GM19193 (cell line): ENCODE results near the gene STRADA.

ENCODE experiments used
- POLR2A ChIP-seq: IDR thresholded peaks from 4 replicates; pipeline ENCODE4 v1.6.1; 2011; ENCODE audit not compliant: insufficient read depth, insufficient read length; ENCODE audit errors: extremely low read depth

Gene STRADA, protein sequence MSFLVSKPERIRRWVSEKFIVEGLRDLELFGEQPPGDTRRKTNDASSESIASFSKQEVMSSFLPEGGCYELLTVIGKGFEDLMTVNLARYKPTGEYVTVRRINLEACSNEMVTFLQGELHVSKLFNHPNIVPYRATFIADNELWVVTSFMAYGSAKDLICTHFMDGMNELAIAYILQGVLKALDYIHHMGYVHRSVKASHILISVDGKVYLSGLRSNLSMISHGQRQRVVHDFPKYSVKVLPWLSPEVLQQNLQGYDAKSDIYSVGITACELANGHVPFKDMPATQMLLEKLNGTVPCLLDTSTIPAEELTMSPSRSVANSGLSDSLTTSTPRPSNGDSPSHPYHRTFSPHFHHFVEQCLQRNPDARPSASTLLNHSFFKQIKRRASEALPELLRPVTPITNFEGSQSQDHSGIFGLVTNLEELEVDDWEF

DNA sequence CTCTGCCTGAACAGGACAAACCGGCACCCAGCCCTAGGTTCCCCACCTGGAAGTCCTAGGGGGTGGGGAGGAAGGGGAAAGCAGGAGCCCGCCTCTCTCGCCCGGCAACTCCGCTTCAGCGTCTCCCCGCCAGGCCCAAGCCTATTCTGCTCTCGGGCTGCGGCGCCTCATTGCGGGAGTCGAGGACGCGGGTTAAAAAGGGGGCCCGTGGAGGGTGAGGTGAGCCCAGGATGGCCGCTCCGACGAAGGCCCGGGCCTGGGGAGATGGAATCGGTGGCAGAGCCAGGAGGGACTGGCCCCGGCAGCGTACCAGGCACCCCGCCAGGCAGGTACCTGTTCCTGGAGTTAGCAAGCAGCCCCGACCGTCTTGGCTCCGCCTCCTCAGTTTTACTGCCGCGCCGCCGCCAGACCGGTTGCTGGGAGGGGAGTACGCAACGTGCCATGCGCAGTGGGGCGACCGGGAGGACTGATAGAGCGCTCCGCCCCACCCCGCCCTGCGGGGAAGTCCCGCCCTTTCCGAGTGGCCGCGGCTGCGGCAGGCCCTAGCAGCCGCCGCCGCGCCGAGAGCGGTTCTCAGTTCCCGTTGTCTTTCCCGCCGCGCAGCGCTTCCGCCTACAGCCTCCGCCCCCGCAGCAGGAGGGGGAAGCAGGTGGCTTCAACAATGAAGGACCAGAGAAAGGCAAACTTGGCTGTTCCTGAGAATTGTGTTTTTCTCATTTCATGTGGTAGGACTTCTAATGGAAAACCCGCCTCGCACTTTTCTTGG, at the start of gene STRADA:
Gene STRADA, minus strand, starts transcription at position 392 of the 766 bp plus-strand sequence. CDS start 13,430 bp downstream, outside the sequence.
- peak; percentile 95 for TF ChIP-seq POLR2A

DNA sequence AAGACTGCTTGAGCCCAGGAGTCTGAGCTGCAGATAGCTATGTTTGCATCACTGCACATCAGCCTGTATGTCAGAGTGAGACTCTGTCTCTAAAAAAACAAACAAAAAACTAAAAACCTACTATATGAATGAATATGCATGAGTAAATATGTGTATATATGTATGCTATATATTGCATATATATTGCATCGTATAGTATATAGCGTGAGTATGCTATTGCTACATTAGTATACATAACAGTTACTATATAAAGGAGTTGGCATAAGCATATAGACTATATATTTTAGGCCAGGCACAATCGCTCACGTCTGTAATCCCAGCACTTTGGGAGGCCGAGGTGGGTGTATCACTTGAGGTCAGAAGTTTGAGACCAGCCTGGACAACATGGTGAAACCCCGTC, 48.5 kb upstream of the STRADA start:
- TF ChIP-seq POLR2A, result no peak

DNA sequence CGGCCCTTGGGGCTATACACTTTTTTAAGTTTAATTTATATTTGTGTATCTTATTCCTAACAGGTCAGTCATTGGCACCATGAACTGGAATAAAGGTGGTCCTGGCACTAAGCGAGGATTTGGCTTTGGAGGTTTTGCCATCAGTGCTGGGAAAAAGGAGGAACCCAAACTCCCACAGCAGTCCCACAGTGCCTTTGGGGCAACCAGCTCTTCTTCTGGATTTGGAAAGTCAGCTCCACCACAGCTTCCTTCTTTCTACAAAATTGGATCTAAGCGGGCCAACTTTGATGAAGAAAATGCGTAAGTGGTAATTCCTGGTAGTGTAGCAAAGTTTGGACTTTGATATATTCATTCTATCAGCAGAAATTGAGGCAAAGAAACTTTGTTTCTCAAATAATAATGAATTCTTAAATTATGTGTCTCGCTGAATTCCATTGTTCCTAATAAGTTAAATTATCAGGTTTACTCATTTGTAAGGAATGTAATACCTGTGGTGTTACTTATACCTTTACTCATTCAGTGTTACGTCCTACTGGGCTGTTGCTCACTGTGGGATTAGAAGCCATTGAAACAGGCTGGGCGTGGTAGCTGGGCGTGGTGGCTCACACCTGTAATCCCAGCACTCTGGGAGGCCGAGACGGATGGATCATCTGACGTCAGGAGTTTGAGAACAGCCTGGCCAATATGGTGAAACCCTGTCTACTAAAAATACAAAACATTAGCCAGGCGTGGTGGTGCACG, 45.5 kb upstream of the STRADA start:
- TF ChIP-seq POLR2A, result no peak

DNA sequence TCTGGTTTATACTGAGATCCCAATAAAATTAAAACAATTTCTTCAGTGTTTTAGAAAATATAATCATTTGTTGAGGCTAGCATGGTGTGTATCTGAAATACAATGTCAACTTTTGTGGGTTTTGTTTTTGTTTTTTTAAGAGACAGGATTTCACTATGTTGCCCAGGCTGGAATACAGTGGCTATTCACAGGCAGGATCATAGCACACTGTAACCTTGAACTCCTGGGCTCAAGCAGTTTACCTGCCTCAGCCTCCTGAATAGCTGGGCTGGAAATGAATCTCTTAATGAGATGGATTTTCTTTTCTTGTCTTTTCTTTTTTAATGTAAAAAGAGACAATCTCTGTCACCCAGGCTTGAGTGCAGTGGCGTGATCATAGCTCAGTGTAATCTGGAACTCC, 44.5 kb upstream of the STRADA start:
- TF ChIP-seq POLR2A, result no peak

DNA sequence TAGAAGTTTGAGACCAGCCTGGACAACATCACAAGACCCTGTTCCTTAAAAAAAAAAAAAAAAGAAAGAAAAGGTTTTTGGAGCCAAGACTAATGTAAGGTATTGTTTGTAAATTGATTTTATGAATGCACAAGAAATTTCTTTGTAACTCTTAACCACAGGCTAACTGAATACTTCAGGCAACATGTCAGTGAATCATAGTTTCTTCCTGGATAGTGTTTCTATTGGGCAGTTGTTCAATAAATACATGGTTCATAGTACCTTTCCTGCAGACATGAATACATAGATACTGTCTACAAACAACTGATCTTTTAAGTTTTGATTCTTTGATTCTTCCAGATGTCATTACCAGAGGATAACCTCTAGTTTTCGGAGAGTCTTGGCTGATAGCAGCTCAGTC, 44.0 kb upstream of the STRADA start:
- TF ChIP-seq POLR2A, result no peak

DNA sequence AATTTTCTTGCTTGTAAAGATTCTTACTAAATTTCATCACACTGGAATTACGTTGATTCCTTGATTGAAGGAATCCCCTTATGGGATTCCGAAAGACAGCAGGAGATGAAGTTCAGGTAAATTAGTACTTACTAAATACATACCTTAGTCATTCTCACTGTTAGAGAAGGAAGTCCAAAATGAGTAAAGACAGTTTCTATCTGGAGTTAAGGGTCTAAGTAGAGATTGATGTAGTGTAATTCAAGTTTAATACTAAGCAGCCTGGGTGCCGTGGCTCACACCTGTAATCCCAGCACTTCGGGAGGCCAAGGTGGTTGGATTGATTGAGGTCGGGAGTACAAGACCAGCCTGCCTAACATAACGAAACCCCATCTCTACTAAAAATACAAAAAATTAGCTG, 41.9 kb upstream of the STRADA start:
- TF ChIP-seq POLR2A, result no peak

DNA sequence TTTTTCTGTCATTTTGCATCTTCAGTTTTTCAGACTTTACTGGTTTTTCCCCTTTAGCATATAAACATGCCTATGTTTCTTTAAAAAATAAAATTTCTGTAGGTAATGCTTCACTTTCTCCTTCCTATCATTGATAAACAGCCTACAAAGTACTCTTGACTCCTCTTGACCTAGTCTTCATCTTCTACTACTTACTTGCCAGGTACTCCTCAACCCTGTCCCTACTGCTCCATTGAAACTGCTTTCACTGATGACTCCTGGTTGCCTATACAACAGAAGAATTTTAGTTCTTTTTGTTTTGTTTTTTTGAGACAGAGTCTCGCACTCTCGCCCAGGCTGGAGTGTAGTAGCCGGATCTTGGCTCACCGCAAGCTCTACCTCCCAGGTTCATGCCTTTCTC, 39.3 kb upstream of the STRADA start:
- no peak for TF ChIP-seq POLR2A

DNA sequence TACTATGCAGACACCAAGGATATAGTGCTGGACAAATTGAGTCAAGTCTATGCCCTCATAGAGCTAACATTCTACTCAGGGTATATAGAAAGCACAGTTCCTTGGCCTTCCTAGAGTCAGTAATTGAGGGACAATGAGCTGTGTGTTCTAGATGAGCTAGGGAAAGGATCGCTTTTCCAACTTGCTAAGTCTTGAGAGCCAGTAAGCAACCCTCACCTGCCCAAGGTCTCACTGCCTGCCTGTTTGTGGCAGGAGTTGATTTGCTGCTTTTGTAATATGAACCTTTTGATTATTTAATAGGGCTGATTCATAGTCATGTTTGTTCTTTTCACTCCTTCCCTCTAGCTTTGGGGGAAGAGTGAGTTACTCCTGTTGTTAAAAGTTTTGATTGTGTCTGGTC, 38.9 kb upstream of the STRADA start:
- no peak for TF ChIP-seq POLR2A

DNA sequence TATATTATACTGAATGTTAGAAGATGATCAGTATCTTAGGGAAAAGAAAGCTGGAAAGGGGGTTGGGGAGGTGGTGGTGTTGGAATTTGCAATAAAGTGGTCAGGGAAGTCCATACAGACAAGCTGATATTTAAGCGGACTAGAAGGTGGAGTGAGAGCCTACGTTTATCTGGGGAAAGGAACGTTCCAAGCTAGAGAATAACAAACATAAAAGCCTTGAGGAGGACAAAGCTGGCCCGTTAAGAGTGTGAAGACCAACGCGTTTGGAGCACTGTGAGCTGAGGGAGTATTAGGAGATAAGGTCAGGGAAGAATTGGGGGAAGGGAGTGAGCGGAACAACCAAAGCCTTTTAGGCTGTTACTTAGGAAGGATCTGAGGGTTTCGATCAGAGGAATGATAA, 33.8 kb upstream of the STRADA start:
- TF ChIP-seq POLR2A, result no peak

DNA sequence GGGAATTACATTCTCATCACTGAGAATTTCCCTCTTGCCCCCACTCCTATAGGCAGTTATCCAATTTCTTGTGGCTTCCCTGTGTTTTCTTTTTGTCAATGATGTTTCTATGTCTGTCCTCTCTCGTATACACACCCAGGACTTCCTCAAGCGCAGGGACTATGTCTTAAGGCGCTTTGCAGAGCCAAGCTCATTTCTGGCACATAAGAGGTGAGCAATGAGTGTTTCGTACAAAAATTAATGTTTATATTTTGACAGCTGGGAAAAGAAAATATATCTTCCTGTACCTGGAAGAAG, 33.3 kb upstream of the STRADA start:
- no peak for TF ChIP-seq POLR2A

DNA sequence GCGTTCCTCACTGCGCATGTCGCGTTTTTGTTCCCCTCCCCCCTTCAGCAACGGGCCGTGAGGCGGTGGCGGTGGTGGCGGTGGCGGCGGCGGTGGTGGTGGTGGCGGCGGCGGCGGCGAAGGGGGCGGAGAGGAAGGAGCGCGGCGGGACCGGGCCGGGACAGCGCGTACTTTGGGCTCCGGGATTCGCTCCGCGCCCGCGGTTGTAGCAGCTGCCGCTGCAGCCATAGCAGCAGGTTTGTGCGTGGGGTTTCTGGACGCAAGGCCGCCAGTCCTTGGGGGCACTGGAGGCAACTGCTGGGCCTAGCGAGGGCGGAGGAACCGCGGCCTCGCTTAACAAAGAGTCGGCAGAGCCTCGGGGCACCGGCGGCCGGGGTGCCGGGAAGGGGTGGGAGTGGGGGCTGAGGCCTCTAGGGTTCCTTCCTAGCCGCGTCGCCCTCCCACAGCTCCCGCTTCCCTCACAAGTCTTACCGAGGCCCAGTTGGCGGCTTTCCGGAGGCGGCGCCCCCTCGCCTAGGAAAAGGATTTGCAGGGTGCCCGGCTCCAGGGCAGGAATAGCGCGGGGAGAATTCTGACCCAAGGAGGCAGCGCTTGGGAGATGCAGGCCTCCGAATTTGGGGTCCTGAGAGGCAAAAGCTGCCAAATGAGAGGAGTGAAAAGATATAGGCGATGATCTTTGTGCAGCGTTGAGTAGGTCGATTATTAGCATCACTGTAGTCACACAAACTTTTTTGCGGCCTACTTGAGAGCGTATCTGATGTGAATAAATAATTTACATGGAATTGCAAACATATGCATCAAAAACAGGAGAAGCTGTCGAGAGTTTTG, 32.8 kb upstream of the STRADA start, which contains the start of gene DDX42:
Gene DDX42, plus strand, starts transcription at position 30 of the 828 bp plus-strand sequence. CDS start 12,880 bp downstream, outside the sequence.
- no peak for TF ChIP-seq POLR2A

DNA sequence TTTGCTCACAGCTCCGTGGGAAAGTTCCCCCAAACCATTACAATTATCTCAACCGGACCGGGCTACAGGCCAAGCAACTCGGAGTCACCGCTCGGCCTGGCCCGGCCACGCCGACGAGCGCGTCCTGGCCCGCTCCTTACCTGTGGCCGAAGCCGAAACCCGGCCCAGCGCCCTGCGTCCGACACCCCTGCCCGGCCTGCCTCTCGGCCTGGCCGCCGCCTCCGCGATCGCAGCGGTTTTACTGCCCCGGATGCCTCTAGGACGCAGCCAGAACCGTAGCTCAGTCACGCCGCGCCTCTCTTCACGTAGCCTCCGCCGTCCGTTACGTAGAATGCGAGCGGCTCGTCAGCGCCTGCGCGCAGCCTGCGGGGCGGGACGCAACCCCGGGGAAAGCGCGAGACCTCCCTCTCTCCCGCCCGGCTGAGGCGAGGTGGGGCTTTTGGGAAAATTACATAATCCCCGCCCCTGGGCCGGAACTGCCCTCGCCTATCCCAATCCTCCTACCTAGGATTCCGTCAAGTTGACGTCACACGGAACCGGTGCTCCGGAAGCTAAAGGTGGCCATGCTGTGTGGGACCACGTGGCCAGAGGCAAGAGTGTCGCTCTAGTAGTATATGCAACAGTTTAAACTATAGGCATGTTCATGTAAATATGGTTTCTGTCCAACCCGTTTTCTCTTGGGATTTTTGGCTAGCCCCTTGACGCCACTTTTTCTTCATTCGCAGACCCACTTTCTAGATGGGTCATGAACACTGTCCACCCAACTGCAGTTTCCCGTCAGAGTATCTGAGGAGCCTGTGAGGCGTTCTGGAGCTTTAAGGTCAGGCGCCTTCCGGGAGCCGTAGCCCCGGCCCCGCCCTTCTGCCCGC, 31.9 kb upstream of the STRADA start, which contains the start of gene CCDC47:
Gene CCDC47, minus strand, starts transcription at position 326 of the 869 bp plus-strand sequence. CDS start 7,422 bp downstream, outside the sequence.
- TF ChIP-seq POLR2A, result peak; percentile 93

DNA sequence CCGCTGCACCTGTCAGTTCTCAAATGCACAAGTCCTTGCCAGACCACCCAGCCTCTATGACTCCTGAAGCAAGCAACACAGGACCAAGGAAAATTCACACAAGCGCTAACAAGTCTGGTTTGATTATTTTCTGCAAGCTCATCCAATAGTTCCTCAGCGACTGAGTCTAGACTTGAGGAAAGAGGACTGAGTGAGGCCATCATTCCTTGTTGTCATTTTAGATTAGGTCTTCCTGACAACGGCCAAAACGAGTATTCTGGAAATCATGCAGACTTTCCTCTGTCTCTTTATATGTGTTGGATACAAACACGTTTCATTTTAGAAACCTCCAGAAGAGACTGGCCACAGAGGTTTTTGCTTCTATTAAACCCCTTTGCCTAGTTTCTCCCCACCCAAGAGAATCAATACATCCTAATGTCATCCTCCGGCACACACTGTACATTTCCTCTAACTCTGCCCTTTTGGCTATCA, 31.2 kb upstream of the STRADA start:
- no peak for TF ChIP-seq POLR2A

DNA sequence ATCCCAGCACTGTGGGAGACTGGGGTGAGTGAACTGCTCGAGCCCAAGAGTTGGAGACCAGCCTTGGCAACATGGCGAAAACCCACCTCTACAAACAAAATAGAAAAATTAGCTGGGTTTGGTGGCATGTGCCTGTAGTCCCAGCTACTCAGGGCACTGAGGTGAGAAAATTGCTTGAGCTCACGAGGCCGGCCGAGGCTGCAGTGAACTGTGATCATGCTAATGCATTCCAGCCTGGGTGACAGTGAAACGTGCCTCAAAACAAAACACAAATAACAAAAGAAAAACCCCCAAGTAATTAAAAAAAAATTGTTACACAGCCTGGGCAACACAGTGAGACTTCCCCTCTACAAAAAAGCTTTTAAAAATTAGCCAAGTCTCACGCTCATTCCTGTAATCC, 26.8 kb upstream of the STRADA start:
- TF ChIP-seq POLR2A, result no peak

DNA sequence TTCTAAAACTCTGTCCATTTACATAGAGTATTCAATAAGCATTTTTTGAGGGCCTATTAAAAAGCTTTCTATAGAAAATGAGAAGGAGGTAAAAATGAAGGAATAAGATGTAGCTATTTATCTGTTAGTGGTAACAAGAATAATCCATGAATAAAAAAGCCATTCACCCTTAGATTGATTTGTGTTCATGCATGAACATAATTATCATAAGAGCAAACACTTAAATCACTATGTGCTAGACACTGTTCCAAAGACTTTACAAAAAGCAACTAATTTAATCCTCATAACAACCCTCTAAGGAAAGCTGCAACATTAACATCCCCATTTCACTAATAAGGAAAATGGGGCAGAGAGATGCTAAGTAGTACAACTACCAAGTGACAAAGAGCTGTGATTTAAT, 25.2 kb upstream of the STRADA start:
- no peak for TF ChIP-seq POLR2A
